Right ventricle myocardium inferior (tissue), 1 donor: ENCODE results near the gene ACVRL1. TPM values are rescaled to one million over a fixed set of nuclear protein-coding genes. Genes with fewer than 3 reads are reported as not detected.

Experiments used
- ATAC-seq: fragments of 200-7000 bp; cut with Tn5 transposase; one replicate; pipeline ENCODE4 v1.9.1; 2020; ENCODE audit warnings: mild to moderate bottlenecking, moderate library complexity
- DNase-seq: peaks from one replicate; pipeline ENCODE4 v3.0.0; 2021; ENCODE audit errors: missing footprints
- intact Hi-C: fragments of 100-400 bp; cut with DNase I; formaldehyde crosslinking; loops from one replicate; pipeline ENCODE4 v1.11.0; 2022
- total RNA-seq: library from RNA; stranded (reverse); fragmentation: NEBNext Ultra II Directional; extraction: Animal tissue kit (Norgen Biotek cat#: 25700); gene quantifications from one replicate; pipeline ENCODE4 v1.2.1, GENCODE V29; 2021
- donor health status: DM: no; HTN: yes; CAD: no; lungs with severe emphysema.

Gene ACVRL1
- total RNA-seq, 1 donor from 2014 or later, result 49.6 TPM

DNA sequence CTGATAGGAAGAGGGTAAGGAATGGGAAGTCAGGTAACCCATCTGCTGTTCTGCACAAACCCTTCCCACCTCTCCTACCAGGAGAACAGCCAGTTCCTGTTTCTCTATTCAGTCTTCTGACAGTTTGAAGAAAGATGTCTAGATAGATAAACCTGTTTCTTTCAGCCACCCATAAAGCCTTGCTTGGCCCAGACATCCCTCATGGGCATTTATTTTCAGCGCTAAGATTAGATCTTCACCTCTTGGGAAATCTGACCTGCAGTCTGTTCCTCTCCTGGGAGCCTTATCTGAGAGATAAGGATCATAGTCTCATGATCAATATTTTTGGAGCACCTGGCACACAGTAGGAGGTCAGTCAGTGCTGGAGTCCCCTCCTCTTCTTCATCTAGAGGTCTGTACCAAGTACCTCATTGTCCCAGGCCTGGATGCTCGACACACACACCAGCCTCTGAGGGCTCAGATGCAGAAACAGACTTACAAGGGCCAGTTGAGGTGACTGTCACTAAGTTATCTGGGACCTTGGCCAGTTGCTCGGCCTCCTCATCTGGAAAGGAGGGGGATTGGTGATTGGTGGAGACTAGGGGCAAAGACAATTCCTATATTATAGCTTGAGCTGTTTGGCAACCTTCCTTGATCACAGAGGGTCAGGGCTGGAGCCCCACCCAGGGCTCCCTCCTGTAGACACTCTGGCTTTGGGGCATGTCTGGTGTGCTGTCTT lies 18.2 kb downstream of the ACVRL1 start:
- no peak for ATAC-seq

DNA sequence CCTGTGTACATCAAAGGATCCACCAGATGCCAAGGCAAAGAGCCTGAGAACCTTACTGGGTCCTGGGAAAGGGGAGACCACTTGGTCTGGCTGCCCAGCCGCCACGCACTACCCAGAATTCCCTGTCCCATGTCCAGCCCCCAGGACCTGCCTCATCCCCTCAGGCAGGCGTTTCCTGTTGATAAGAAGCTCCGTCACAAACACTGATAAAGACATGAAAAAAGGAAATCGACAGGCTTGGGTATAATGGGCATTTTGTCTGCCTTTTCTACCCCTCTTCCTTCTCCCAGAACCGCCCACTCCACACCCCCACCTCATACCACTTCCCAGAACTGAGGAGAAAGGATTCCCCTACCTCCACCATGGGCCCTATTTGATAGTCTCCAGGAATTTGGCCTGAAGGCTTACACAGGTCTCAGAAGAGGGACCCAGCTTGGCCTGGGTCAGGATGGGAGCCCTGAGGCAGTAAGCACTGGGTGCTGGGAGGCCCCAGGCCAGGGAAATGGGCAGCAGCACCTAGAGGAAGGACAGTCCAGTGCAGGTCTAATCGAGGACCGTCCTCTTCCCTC lies 18.8 kb downstream of the ACVRL1 start:
- intact Hi-C loops, result loop anchor here (2.0 kb wide), 1 partner anchor 55 kb away; no protein-coding TSS in a partner anchor
- ATAC-seq (no peak), DNase-seq (no peak)

More for the DNA sequence above, 18.2 kb downstream of the ACVRL1 start:
- DNase-seq, result no peak
- intact Hi-C loops, result loop anchor here (2.0 kb wide), 1 partner anchor 55 kb away; no protein-coding TSS in a partner anchor

DNA sequence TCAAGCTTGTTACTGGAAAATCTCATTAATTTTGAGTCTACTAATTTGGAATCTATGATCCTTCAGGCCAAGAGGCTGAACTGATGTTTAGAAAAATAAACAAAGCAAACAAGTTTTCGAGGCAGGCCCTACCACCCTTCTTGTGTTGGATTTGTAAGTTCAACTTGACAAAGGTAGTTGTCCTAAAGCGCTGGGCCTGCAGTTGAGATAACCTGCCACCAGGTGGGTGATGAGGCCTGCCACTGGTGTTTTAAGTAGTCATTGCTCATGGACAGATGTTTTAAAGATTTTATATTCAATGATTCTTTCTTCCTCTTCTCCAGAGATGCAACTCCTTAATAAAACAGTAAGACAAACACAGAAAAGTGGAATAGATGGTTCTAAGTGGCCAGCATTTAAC lies 19.4 kb downstream of the ACVRL1 start:
- DNase-seq (no peak), ATAC-seq (no peak)
- intact Hi-C loops, result loop anchor here (2.0 kb wide), 1 partner anchor 54 kb away; no protein-coding TSS in a partner anchor

DNA sequence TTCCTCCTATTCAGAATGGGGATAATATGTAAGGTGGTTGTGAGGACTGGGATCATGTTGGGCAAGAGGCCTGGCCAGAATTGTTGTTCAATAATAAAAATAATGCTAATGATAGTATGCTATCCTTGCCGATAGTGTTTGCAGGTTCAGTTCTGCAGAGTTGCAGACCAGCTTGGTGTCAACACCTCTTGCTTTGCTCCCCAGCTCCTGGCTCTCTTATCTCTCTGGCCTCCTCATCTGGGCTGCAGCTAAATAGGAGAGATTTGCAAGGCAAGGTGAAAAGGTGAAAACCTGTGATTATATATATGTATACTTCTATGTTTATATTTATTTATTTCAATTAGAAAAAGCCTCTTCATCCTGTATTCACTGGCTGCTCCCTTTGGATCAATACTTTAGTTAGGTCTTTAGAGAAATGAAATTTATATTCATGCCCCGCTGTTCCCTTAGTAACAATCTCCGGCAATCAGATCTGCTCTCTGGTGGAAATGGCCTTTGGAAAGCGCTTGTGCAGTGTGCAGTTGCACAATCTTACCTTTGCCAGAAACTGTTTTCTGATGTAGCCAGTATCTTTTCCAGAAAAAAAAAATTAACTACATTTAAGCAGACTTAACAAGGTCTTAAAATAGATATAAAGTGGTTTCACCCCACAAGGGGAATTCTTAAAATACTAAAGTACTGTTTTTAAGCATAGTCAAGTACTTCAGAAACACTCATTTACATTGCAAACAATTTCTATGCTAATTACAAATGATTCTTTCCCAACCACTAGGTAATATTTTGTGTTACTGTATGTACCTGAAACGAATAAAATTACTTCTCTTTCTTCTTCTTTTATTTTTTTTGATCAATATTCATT lies 25.1 kb downstream of the ACVRL1 start:
- DNase-seq, result no peak
- intact Hi-C loops, result no loop called here

DNA sequence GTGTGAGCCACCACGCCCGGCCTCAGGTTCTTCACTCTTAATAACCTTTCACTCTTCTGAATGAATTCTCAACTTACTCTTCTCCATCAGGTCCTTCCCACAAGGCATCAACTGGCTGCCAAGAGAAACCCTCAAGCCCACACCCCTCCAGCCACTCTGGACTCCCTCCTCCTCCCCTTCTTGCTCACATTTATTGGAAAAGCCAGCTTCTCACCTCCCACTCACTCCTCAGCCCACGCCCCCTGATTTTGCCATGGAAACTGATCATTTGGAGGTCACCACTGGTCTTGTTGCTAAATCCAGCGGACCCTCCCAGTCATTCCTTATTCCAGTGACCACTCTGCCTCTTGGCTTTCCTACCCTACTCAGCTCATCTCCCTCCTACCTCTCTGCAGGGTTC lies 26.8 kb downstream of the ACVRL1 start:
- ATAC-seq (no peak), DNase-seq (no peak)
- intact Hi-C loops, result no loop called here

More for the DNA sequence above, 25.1 kb downstream of the ACVRL1 start:
- ATAC-seq, result peak; percentile 65

DNA sequence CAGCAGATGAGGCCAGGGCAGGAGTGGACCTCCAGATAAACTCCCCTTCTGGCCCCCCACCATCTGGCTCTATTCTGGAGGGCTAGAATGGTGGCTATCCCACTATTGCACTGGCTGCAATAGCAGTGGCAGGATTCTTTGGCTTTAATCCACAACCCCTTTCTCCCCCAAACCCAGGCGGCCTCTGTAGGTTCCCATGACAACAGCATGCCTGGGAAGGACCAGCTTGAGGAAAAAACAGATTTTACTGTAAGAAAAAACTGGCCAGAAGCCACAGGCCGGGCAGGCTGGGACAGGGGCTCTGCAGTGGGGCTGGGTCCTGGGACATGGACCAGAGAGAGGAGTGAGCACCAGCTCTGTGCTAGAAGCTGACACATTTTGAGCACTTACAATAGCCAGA lies 30.6 kb downstream of the ACVRL1 start:
- intact Hi-C loops, result no loop called here
- ATAC-seq (no peak), DNase-seq (no peak)

DNA sequence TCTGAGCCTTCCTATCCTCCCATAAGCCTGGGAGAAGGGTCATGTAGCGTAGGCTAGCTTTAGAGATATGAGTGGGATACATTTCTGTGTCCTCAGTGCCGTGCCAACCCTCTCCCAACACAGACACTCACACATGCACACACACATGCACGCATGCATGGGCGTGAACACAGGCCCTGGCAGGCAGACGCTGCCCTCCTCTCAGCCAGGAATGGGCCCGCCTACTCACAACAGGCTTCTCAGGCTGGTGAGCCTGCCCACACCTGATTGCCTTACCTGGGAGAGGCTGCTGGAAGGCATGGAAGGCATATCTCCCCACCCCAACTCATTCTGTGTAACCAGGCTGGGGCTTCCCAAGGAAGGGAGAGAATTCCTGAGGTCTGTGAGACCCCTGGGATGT lies 31.4 kb downstream of the ACVRL1 start:
- DNase-seq (no peak), ATAC-seq (no peak)
- intact Hi-C loops, result no loop called here

DNA sequence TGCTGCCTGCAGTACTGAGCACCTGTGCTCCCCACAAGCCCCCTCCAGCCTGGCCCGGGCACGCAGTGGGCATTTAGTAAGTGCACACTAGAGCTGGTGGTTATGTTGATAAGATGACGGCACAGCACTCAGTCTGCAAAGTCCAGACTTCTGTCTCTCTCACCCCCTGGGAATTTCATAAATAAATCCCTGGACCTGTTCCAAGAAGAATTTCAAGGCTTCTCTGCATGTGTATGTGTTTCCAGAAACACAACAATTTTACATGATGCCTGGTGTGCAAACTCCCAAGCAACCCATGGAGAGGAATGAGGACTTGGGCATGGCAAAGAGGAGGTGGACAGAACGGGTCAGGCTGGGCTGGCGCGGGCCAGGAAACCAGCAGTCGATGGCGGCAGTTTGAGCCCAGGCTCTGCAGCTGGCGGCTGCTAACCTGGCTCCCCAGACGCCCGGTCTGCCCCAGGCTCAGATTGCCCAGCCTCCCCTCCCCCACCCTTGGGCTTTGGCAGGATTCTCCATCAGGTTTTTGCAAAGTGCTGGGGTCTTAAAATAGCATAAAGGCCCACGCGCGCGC lies 33.8 kb downstream of the ACVRL1 start:
- intact Hi-C loops, result no loop called here
- no peak for DNase-seq
- peak; percentile 50 for ATAC-seq

DNA sequence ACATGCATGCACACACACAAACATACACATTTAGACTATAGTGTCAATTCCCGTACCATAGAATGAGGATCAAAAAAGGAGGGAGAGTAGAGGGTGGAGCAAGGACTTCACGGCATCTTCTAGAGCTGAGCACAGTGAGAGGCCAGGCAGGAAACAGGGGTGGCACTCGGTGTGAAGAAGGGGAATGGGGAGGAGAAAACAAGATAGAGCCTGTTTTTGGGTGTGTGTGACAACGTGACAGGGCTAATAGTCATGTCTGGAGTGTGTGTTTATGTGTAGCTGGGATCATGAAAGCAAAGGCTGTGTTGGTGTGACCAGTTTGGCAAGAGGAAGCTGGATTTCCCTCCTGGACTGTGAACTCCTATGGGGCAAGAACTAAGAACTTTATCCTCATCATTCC lies 34.3 kb downstream of the ACVRL1 start:
- DNase-seq, result no peak
- intact Hi-C loops, result no loop called here
- ATAC-seq, result no peak

DNA sequence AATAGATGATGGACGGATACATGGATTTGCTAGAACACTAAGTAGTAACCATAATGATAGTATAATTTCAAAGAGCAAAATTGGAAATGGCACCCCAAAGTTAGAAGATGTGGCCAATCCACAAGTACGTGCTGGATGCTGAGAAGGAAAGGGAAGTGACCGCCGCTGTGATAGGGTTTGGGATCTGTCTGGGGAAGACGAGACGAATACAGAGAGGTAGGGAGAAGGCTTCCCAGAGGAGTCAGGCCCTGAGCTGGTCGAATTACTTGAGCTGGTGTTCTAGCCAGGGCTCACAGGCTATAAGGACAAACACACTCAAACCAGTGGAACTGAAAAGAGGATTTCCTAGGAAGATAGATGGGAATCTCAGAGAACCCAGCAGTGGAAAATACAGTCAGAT lies 34.8 kb downstream of the ACVRL1 start:
- intact Hi-C loops, result no loop called here
- DNase-seq (no peak), ATAC-seq (no peak)

DNA sequence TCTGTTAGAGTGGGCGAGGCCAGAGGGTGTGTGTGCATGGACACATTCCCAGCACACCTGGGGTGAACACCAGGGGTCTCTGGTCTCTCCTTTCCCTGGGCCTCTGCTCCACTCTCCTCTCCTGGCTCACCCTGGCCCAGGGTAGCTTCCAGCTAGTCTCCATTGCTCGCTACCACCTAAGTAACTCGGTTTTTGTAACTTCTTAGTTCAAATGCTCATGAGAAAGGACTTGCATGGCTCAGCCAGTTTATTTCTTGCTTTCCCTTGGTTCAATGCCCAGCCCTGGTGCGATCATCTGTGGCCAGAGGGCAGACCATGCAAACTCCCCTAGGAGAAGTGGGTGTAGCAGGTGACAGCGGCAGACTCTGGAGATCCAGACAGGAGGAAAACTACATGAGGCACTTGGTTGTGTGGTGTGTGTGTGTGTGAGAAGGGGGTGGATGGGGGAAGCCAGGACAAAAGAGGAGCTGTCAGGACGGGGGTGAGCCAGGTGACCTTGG lies 35.2 kb downstream of the ACVRL1 start:
- intact Hi-C loops, result no loop called here
- DNase-seq (no peak), ATAC-seq (no peak)

DNA sequence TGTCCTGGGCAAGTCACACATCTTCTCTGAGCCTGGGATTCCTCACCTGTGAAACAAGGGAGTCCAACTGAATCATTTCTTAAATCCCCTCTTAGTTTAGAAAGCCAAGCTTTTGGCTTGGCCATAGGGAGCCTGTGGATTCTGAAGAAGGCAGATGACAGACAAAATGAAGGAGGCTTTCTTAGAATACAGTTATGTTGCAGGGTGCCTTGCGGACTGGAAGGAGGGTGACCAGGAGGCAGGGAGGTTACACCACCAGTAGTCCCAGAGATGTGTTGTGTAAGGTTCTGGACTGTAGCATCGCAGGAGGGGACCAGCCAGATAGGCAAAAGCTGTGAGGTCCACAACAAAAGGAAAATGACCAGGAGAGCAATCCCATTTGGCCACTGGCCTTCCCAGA lies 36.0 kb downstream of the ACVRL1 start:
- ATAC-seq (no peak), DNase-seq (no peak)
- intact Hi-C loops, result no loop called here

DNA sequence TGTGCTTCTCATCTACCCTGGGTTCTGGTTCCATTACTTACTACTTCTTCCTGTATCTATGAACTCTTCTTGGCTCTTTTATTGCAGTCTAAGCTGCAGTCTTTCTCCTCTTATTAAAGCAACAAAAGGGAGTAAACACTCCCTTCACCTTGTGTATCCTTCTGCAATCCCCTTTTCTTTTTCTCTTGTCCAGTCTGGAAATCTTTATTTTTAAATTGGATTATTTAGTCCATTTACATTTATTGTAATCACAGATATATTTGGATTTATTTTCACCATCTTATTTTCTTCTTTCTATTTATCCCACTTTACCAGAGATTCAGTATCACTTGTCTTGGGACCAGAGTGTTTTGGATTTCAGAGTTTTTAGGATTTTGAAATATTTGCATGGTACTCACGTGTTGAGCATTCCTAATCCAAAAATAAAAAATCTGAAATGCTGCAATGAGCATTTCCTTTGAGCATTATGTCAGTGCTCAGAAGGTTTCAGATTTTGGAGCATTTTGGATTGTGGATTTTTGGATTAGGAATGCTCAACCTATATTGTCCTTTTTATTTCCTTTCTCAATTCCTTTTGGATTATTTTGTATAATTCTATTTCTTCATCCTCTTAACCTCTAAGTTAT lies 37.4 kb downstream of the ACVRL1 start:
- intact Hi-C loops, result no loop called here
- DNase-seq (no peak), ATAC-seq (no peak)

DNA sequence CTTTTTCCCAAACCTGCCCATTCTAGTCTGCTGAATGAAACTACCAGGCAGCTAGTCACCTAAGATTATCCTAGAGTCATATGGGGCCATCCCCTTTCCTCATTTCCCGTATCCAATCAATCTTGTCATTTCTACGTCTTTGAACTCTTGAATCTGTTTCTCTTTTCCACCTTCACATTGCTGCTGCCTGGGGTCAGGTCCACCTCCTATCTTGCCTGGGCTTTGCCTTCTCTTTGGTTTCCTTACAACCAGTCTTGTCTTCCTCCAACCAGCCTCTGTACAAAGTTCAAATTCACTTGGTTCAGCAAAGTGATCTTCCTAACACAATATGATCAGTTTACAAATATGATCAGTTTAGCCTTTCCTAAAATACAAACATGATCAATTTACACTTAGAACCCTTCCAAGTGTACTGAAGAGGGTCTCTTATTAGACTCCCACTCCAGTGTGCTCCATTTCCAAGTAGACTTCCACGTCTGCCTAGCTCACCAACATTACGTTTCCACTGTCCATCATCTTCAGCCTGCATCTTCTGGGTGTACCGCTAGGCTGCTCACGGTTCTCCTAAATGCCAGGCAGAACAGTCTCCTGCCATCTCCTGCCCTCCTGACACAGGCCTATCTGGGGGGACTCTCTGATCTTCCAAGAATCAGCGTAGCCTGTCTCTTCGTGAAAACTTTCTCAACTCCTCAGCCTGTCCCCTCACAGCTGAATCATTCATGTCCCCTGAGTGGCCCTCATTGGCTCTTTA lies 40.1 kb downstream of the ACVRL1 start:
- intact Hi-C loops, result no loop called here
- DNase-seq, result no peak
- ATAC-seq, result no peak

DNA sequence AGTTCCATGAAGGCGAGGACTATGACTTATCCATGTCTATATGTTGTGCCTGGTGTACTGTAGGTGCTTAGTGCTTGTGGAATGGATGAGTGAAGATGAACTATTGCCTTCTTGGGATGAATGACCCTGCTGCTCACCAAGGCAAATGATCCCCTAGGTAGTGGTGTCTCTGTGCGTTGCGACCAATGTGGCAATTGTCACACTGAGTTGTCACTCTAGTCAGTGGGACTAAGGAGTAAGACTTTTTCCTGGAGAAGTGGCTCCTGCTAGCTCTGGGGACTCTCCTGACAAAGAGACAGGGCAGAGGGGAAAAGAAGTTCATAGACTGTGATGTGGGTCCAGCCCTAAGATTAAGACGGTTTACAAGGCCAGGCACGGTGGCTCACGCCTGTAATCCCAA lies 40.8 kb downstream of the ACVRL1 start:
- ATAC-seq, result no peak
- intact Hi-C loops, result no loop called here
- DNase-seq, result no peak

DNA sequence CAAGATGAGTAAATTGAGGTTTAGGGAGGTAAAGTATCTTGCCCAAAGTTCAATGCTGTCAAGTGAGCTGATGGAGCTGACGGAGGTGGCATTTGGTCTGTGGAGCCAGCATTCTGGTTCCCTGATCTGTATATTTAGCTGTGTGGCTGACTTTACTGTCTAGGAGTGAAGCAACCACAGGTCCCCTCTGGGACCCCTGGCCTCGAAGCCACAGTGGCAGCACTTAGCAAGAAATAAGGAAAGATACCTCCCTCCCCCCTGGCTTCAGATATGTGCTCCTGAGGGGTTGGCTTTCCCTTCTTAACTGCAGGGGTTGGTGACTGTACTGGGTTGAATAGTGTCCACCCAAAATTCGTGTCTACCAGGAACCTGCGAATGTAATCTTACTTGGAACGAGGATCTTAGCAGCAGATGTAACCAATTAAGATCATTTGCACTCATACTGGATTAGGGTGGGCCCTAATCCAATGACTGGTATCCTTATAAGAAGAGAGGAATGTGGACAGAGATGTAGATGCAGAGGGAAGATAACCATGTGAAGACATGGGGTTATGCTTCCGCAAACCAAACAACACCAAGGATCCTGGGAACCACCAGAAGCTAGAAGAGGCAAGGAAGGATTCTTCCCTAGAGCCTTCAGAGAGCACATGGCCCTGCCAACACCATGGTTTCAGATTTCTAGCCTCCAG lies 42.2 kb downstream of the ACVRL1 start:
- DNase-seq (no peak), ATAC-seq (no peak)
- intact Hi-C loops, result loop anchor here (10.0 kb wide), 1 partner anchor 905 kb away; the partner anchor contains the start of gene LETMD1

DNA sequence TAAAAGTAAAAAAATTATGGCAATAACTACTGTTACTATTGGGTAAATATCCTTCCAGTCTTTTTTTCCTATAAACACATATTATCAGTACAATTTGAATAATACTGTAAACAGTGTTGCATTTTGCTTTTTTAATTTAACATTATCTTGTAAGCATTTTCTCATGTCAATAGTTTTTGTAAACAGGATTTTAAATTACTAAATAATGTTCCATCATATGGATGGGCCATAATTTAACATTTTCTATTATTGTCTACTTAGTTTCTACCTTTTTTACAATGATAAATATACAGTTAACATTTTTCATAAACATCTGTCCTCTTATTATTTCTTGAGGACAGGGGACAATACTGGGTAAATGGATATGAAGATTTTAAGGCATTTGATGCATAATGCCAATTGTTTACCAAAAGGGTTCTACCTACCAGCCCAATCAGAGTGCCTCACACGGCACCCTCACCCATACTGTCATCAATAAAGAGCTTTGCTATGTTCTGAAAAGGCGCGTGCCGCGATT lies 43.4 kb downstream of the ACVRL1 start:
- intact Hi-C loops, result loop anchor here (10.0 kb wide), 1 partner anchor 906 kb away; the partner anchor contains the start of gene LETMD1
- no peak for ATAC-seq
- no peak for DNase-seq
